Middle frontal gyrus (tissue), 1 donor: ENCODE measurements around the gene LGALS13.
"Not testable (repeated sequence)": the region's sequence is repeated elsewhere in the genome, so short reads cannot be mapped to it uniquely, and the experiment has no call there.

Source experiments
- DNase-seq: peaks from one replicate; pipeline ENCODE4 v3.0.0-alpha.2; 2015; ENCODE audit warnings: low spot score; ENCODE audit errors: extremely low spot score

Gene LGALS13

GRCh38 chr19:39617745-39618144 is 15.4 kb downstream of the LGALS13 start:
- no peak for DNase-seq

GRCh38 chr19:39623946-39624345 is 21.6 kb downstream of the LGALS13 start:
- no peak for DNase-seq

- not testable (repeated sequence) for DNase-seq
Measured at GRCh38 chr19:39627631-39628030, 25.3 kb downstream of the LGALS13 start.

- no peak for DNase-seq
Measured at GRCh38 chr19:39631178-39631577, 28.9 kb downstream of the LGALS13 start.

- DNase-seq = no peak
Measured at GRCh38 chr19:39631626-39632025, 29.3 kb downstream of the LGALS13 start.

- no peak for DNase-seq
Measured at GRCh38 chr19:39637891-39638290, 35.6 kb downstream of the LGALS13 start.

- DNase-seq = no peak
Measured at GRCh38 chr19:39641773-39642172, 39.4 kb downstream of the LGALS13 start.

- no peak for DNase-seq
Measured at GRCh38 chr19:39643591-39643990, 41.3 kb downstream of the LGALS13 start.

GRCh38 chr19:39645800-39646411 is 43.6 kb downstream of the LGALS13 start:
- no peak for DNase-seq

- no peak for DNase-seq
Measured at GRCh38 chr19:39647918-39648317, 45.6 kb downstream of the LGALS13 start.

GRCh38 chr19:39655613-39656012 is 53.3 kb downstream of the LGALS13 start, which contains the start of gene LGALS16:
Gene LGALS16 (plus strand): TSS chr19:39655913. CDS start chr19:39655962, 49 bp downstream.
- no peak for DNase-seq
